GM12878 (cell line): ENCODE results near the gene GLTP. TPM values are rescaled to one million over a fixed set of nuclear protein-coding genes. Genes with fewer than 3 reads are reported as not detected.

Experiments
- ATAC-seq: fragments of 200-7000 bp; cut with Tn5 transposase; 3 replicates; pipeline ENCODE4 v1.9.1; 2020; ENCODE audit warnings: mild to moderate bottlenecking, moderate library complexity
- BruUV-seq: library from RNA; stranded (reverse); fragments of 400-500 nt; replicated peaks from 2 replicates; lab custom pipeline; 2021; lab: Mats Ljungman, UMichigan
- CTCF ChIA-PET: fragments of 300-600 bp; sonication (Branson Sonifier 250); formaldehyde crosslinking; extraction: SDS; loops from one replicate; lab custom pipeline; 2021; ENCODE audit warnings: inconsistent platforms; lab: Yijun Ruan, JAX
- POLR2A ChIA-PET: fragments of 350-600 bp; formaldehyde crosslinking; extraction: SDS; loops from one replicate; lab custom pipeline; 2021; ENCODE audit warnings: inconsistent platforms; lab: Charles Lee
- RAD21 ChIA-PET: fragments of 300-600 bp; sonication (Branson Sonifier 250); formaldehyde crosslinking; loops from one replicate; lab custom pipeline; 2023; ENCODE audit warnings: antibody characterized with exemption; ENCODE audit not compliant: unreplicated experiment; lab: Charles Lee
- SMC1A ChIA-PET: fragments of 300-600 bp; sonication (Branson Sonifier 250); formaldehyde crosslinking; loops from one replicate; lab custom pipeline; 2023; ENCODE audit not compliant: unreplicated experiment, uncharacterized antibody; lab: Charles Lee
- DNase-seq: peaks from one replicate; pipeline ENCODE4 v3.0.0-alpha.2; 2011; ENCODE audit warnings: low read depth, low spot score
- FAIRE-seq: peaks from 3 replicates; lab custom pipeline; 2011; peaks lifted over from hg19 to GRCh38; lab: Jason Lieb, UNC
- H2AFZ ChIP-seq: 2 replicates; pipeline ENCODE4 v1.6.0; 2011; ENCODE audit warnings: low read depth, low read length, control low read depth; ENCODE audit not compliant: control insufficient read depth
- H3K27ac ChIP-seq: 2 replicates; pipeline ENCODE4 v1.5.1; 2011; ENCODE audit warnings: control low read depth; ENCODE audit not compliant: control insufficient read depth, insufficient read depth
- H3K27me3 ChIP-seq, 2 experiments: replicated peaks in 1 of 2; 2 replicates each; pipeline versions ENCODE4 v1.6.0 to v1.6.1; 2011; ENCODE audit warnings: low read length in 1 of 2; ENCODE audit not compliant: control insufficient read depth in 2 of 2, insufficient read depth in 2 of 2
- H3K36me3 ChIP-seq, 2 experiments: 2 replicates each; pipeline ENCODE4 v1.5.1; 2011; ENCODE audit warnings: low read length in 1 of 2; ENCODE audit not compliant: control insufficient read depth in 2 of 2, insufficient read depth in 2 of 2
- H3K4me1 ChIP-seq: 2 replicates; pipeline ENCODE4 v1.6.1; 2011; ENCODE audit warnings: mild to moderate bottlenecking, low read length, moderate library complexity, mixed read lengths; ENCODE audit not compliant: control insufficient read depth, insufficient read depth
- H3K4me2 ChIP-seq: 2 replicates; pipeline ENCODE4 v1.6.0; 2011; ENCODE audit warnings: control low read depth; ENCODE audit not compliant: control insufficient read depth, insufficient read depth
- H3K4me3 ChIP-seq: fragments of 200-600 bp; sonication (generic); 2 replicates; pipeline ENCODE4 v1.5.1; 2016
- H3K79me2 ChIP-seq: 2 replicates; pipeline ENCODE4 v1.6.0; 2011; ENCODE audit warnings: low read length; ENCODE audit not compliant: control insufficient read depth, insufficient read depth
- H3K9ac ChIP-seq: 2 replicates; pipeline ENCODE4 v1.8.0; 2011; ENCODE audit warnings: low read length, control low read depth, mixed read lengths; ENCODE audit not compliant: control insufficient read depth, insufficient read depth
- H3K9me3 ChIP-seq: replicated peaks from 3 replicates; pipeline ENCODE4 v1.5.1; 2011; ENCODE audit warnings: mild to moderate bottlenecking, low read length; ENCODE audit not compliant: control insufficient read depth, insufficient read depth
- H4K20me1 ChIP-seq: 2 replicates; pipeline ENCODE4 v1.6.0; 2011; ENCODE audit not compliant: control insufficient read depth, insufficient read depth
- ATF2 ChIP-seq: IDR thresholded peaks from 2 replicates; pipeline ENCODE4 v1.6.1; 2012; ENCODE audit warnings: low read length, inconsistent platforms
- ATF7 ChIP-seq: fragments of 450-650 bp; IDR thresholded peaks from 2 replicates; pipeline ENCODE4 v1.6.1; 2016; ENCODE audit warnings: low read depth, mild to moderate bottlenecking
- CBX3 ChIP-seq: fragments of 200-600 bp; sonication (generic); IDR thresholded peaks from 2 replicates; pipeline ENCODE4 v1.6.1; 2016; ENCODE audit warnings: low read depth, borderline replicate concordance
- FOXK2 ChIP-seq: fragments of 450-650 bp; IDR thresholded peaks from 2 replicates; pipeline ENCODE4 v1.6.1; 2017; ENCODE audit warnings: mild to moderate bottlenecking, moderate library complexity
- HDAC6 ChIP-seq: fragments of 200-600 bp; sonication (generic); IDR thresholded peaks from one replicate; pipeline ENCODE4 v1.8.0; 2017; ENCODE audit warnings: antibody characterized with exemption; ENCODE audit not compliant: unreplicated experiment
- JUNB ChIP-seq: IDR thresholded peaks from 2 replicates; pipeline ENCODE4 v1.6.1; 2016; ENCODE audit warnings: antibody characterized with exemption, mild to moderate bottlenecking
- MAX ChIP-seq: IDR thresholded peaks from 2 replicates; pipeline ENCODE4 v1.6.1; 2012; ENCODE audit warnings: low read depth, low read length, improper control_type of control experiment
- MLLT1 ChIP-seq: fragments of 450-650 bp; IDR thresholded peaks from 2 replicates; pipeline ENCODE4 v1.6.1; 2016; ENCODE audit warnings: mild to moderate bottlenecking
- NRF1 ChIP-seq: conservative IDR thresholded peaks from 2 replicates; pipeline ENCODE4 v1.6.1; 2011; ENCODE audit warnings: mild to moderate bottlenecking, low read depth, low read length, improper control_type of control experiment
- PKNOX1 ChIP-seq: fragments of 450-650 bp; IDR thresholded peaks from 2 replicates; pipeline ENCODE4 v1.6.1; 2016; ENCODE audit warnings: mild to moderate bottlenecking
- POLR2AphosphoS2 ChIP-seq: IDR thresholded peaks from 2 replicates; pipeline ENCODE4 v1.6.1; 2011; ENCODE audit warnings: low read depth, mild to moderate bottlenecking, low read length, improper control_type of control experiment, moderate library complexity
- SPI1 ChIP-seq: IDR thresholded peaks from 2 replicates; pipeline ENCODE4 v1.6.1; 2011; ENCODE audit warnings: low read depth, mild to moderate bottlenecking, low read length, moderate library complexity, borderline replicate concordance; ENCODE audit not compliant: insufficient read depth
- TCF3 ChIP-seq: IDR thresholded peaks from 2 replicates; pipeline ENCODE4 v1.6.1; 2012; ENCODE audit warnings: low read depth, mild to moderate bottlenecking, low read length, borderline replicate concordance; ENCODE audit not compliant: insufficient read depth
- ZBTB33 ChIP-seq: fragments of 450-650 bp; IDR thresholded peaks from 2 replicates; pipeline ENCODE4 v1.6.1; 2017; ENCODE audit warnings: mild to moderate bottlenecking
- WGBS: methylation state at CpG from one replicate; pipeline ENCODE4 v1.1.6; 2016; ENCODE audit warnings: low lambda C conversion rate; ENCODE audit not compliant: insufficient replicate concordance, insufficient coverage; ENCODE audit errors: missing lambda C conversion rate; 5-methylcytosine and 5-hydroxymethylcytosine counted together
- in situ Hi-C: fragments of 300-500 bp; cut with MboI; formaldehyde crosslinking; loops from 9 replicates; pipeline ENCODE4 v1.14.3; 2018; ENCODE audit warnings: mixed read lengths
- intact Hi-C: fragments of 100-400 bp; cut with micrococcal nuclease; formaldehyde crosslinking; loops from one replicate; pipeline ENCODE4 v1.14.2; 2022; ENCODE audit not compliant: unreplicated experiment
- polyA plus RNA-seq, 11 experiments: library from polyadenylated mRNA; depleted of rRNA in 4 of 11; unstranded in 6 of 11; stranded (reverse) in 5 of 11; fragments of >200 nt; fragmentation: Nextera tagmentation in 4 of 11; fragmentation: Illumina TruSeq in 1 of 11; extraction: Ambion mirVana in 4 of 11; extraction: Trizol in 1 of 11; gene quantifications; 1 replicate in 1 of 11; 2 replicates in 10 of 11; pipeline versions ENCODE4 v1.2.1 to v1.2.3, GENCODE V29; 2011 to 2016; ENCODE audit warnings: inconsistent platforms in 2 of 11, missing spikeins in 2 of 11, low read depth in 1 of 11
- total RNA-seq, 4 experiments: library from RNA; depleted of rRNA in 3 of 4; stranded (reverse); fragments of >200 nt in 3 of 4; fragmentation: Illumina TruSeq in 1 of 4; extraction: Trizol in 1 of 4; gene quantifications; 2 replicates each; pipeline versions ENCODE4 v1.2.1 to v1.2.3, GENCODE V29; 2013 to 2021

The GLTP gene
- total and polyA plus RNA-seq, 10 of the 15 experiments (the other 5 are each of a cell fraction or from before 2014, with no cell fraction given) = 16.8 to 44.0 (median 25.3) TPM

- no peak for TF ChIP-seq ZBTB33
- no peak for TF ChIP-seq SPI1
- no peak for TF ChIP-seq NRF1
- TF ChIP-seq ATF7 = no peak
Measured at GRCh38 chr12:109816870-109817269, 63.5 kb downstream of the GLTP start (continued).

GRCh38 chr12:109815757-109816617, 64.4 kb downstream of the GLTP start:
- H3K9me3 ChIP-seq = no peaks in the 10 kb centered on the region
- FAIRE-seq = no peak
- no peak overlapping the region for H3K4me3 ChIP-seq
- no peak overlapping the region for H3K27ac ChIP-seq
- H3K79me2 ChIP-seq = no peaks in the 10 kb centered on the region
- H4K20me1 ChIP-seq = no peaks in the 10 kb centered on the region
- ChIA-PET CTCF (interaction anchor here (0.8 kb wide), 1 partner anchor 29 kb away, joined by 3 read pairs; no protein-coding TSS in a partner anchor), SMC1A (no interaction called here), RAD21 (no interaction called here), POLR2A (no interaction called here)
- H3K4me2 ChIP-seq = no peak overlapping the region
- no peak for ATAC-seq
- DNase-seq = no peak
- WGBS = 55% methylated on average over 10 of the region's 10 CpGs
- in situ Hi-C loops (no loop called here), intact Hi-C loops (no loop called here)
- BruUV-seq = no TSS peak
- H3K27me3 ChIP-seq = no peaks in the 10 kb centered on the region
- H3K9ac ChIP-seq = no peak overlapping the region
- H3K36me3 ChIP-seq = no peaks in the 10 kb centered on the region
- no peak overlapping the region for H2AFZ ChIP-seq
- no peaks in the 10 kb centered on the region for H3K4me1 ChIP-seq
- no peak for TF ChIP-seq TCF3
- no peak for TF ChIP-seq JUNB
- TF ChIP-seq POLR2AphosphoS2 = no peak
- TF ChIP-seq MLLT1 = no peak
- TF ChIP-seq CBX3 = no peak
- no peak for TF ChIP-seq MAX
- TF ChIP-seq FOXK2 = no peak
- no peak for TF ChIP-seq PKNOX1
- TF ChIP-seq ATF2 = no peak
- TF ChIP-seq HDAC6 = no peak
